ENCODE data around the gene SLC43A1. TPM values are rescaled to one million over a fixed set of nuclear protein-coding genes. Genes with fewer than 3 reads are reported as not detected.

The SLC43A1 gene
- polyA plus RNA-seq, 3 donors = 5.4 to 6.2 (median 5.8) TPM

- TF ChIP-seq CTCF (IDR thresholded peaks at IDR 0.05) = peak; percentile 76
- Histone ChIP-seq H3K4me1 (ENCODE audit: control insufficient read depth in 1 of 2, insufficient read depth in 2 of 2, low read length in 2 of 2) (no peaks in the 10 kb centered on the region), H3K79me2 (ENCODE audit: insufficient read depth, low read length) (no peaks in the 10 kb centered on the region), H3K9me3 (replicated peaks in 1 of 2; ENCODE audit: control insufficient read depth in 1 of 2, insufficient read depth in 1 of 2, low read length in 2 of 2) (no peaks in the 10 kb centered on the region), H2AFZ (ENCODE audit: insufficient read depth, low read depth, low read length, poor library complexity, severe bottlenecking) (no peak overlapping the region), H3K27me3 (ENCODE audit: control insufficient read depth in 2 of 2, insufficient read depth in 2 of 2, low read length in 2 of 2) (no peaks in the 10 kb centered on the region), H3K27ac (ENCODE audit: low read depth in 1 of 2, low read length in 2 of 2) (no peak overlapping the region), H3K4me3 (replicated peaks in 1 of 3; ENCODE audit: low read depth in 2 of 3, low read length in 3 of 3) (no peak overlapping the region), H4K20me1 (ENCODE audit: insufficient read depth, low read length) (no peaks in the 10 kb centered on the region), H3K9ac (ENCODE audit: insufficient read depth, low read length, poor library complexity, severe bottlenecking) (no peak overlapping the region), H3K36me3 (replicated peaks in 1 of 2; ENCODE audit: control insufficient read depth in 1 of 2, insufficient read depth in 2 of 2, low read length in 2 of 2) (peaks cover 11 to 46% of the 10 kb centered on the region in 2 donors), H3K4me2 (replicated peaks; ENCODE audit: extremely low read depth, low read length, poor library complexity, severe bottlenecking) (no peak overlapping the region)
- Mint-ChIP-seq H3K27me3 (ENCODE audit: low read depth in 3 of 3) (peaks cover 0 to 1% (median 0%) of the 10 kb centered on the region in 3 donors), H3K4me1 (no peaks in the 10 kb centered on the region), H3K36me3 (peaks cover 48 to 51% of the 10 kb centered on the region in 2 donors), H3K4me3 (no peak overlapping the region), H3K9me3 (peaks cover 0 to 2% (median 0%) of the 10 kb centered on the region in 7 donors), H3K27ac (peak overlapping the region in 1 of 7 donors; percentile 51)
- intact Hi-C loops (cut with micrococcal nuclease) = loop anchor here in 1 of 2 donors (5.0 kb wide), 1 partner anchor 36 kb away; no protein-coding TSS in a partner anchor
- peak in 2 of 3 donors; percentile 41 to 55 for DNase-seq
- WGBS (ENCODE audit: insufficient coverage) = 87% methylated on average over 6 of the region's 11 CpGs
Observed at GRCh38 chr11:57491371-57492061, 24.0 kb downstream of the SLC43A1 start.

GRCh38 chr11:57490456-57491248 lies 24.9 kb downstream of the SLC43A1 start:
- Mint-ChIP-seq H3K4me3 (no peak overlapping the region), H3K36me3 (peaks cover 39 to 45% of the 10 kb centered on the region in 2 donors), H3K9me3 (peaks cover 0 to 2% (median 0%) of the 10 kb centered on the region in 7 donors), H3K4me1 (peaks cover 6% of the 10 kb centered on the region), H3K27ac (peak overlapping the region in 3 of 7 donors; percentile 4 to 56 (median 4)), H3K27me3 (ENCODE audit: low read depth in 3 of 3) (no peaks in the 10 kb centered on the region)
- Histone ChIP-seq H3K4me1 (ENCODE audit: control insufficient read depth in 1 of 2, insufficient read depth in 2 of 2, low read length in 2 of 2) (peaks cover 7% of the 10 kb centered on the region in 2 donors), H3K27ac (ENCODE audit: low read depth in 1 of 2, low read length in 2 of 2) (no peak overlapping the region), H3K79me2 (ENCODE audit: insufficient read depth, low read length) (no peaks in the 10 kb centered on the region), H4K20me1 (ENCODE audit: insufficient read depth, low read length) (no peaks in the 10 kb centered on the region), H3K4me2 (replicated peaks; ENCODE audit: extremely low read depth, low read length, poor library complexity, severe bottlenecking) (no peak overlapping the region), H3K9ac (ENCODE audit: insufficient read depth, low read length, poor library complexity, severe bottlenecking) (no peak overlapping the region), H3K4me3 (replicated peaks in 1 of 3; ENCODE audit: low read depth in 2 of 3, low read length in 3 of 3) (no peak overlapping the region), H2AFZ (ENCODE audit: insufficient read depth, low read depth, low read length, poor library complexity, severe bottlenecking) (no peak overlapping the region), H3K36me3 (replicated peaks in 1 of 2; ENCODE audit: control insufficient read depth in 1 of 2, insufficient read depth in 2 of 2, low read length in 2 of 2) (peaks cover 11 to 43% of the 10 kb centered on the region in 2 donors), H3K9me3 (replicated peaks in 1 of 2; ENCODE audit: control insufficient read depth in 1 of 2, insufficient read depth in 1 of 2, low read length in 2 of 2) (no peaks in the 10 kb centered on the region), H3K27me3 (ENCODE audit: control insufficient read depth in 2 of 2, insufficient read depth in 2 of 2, low read length in 2 of 2) (no peaks in the 10 kb centered on the region)
- no peak for TF ChIP-seq CTCF (IDR thresholded peaks at IDR 0.05)
- WGBS (ENCODE audit: insufficient coverage) = 100% methylated on average over 3 of the region's 9 CpGs
- no peak for DNase-seq
- intact Hi-C loops (cut with micrococcal nuclease) = loop anchor here in 1 of 2 donors (5.0 kb wide), 1 partner anchor 37 kb away; no protein-coding TSS in a partner anchor
